Stimulated activated CD8-positive, alpha-beta memory T cell treated with anti-CD3 and anti-CD28 coated beads, Interleukin-12 subunit alpha, Interleukin-12 subunit beta, amount 100 ng/mL, for 24 hours (primary cell): ENCODE data around the gene TAMALIN.

ENCODE experiments used
- DNase-seq: peaks from one replicate; pipeline ENCODE4 v3.0.0-alpha.2; 2020; ENCODE audit errors: extremely low read depth

The TAMALIN gene

DNA sequence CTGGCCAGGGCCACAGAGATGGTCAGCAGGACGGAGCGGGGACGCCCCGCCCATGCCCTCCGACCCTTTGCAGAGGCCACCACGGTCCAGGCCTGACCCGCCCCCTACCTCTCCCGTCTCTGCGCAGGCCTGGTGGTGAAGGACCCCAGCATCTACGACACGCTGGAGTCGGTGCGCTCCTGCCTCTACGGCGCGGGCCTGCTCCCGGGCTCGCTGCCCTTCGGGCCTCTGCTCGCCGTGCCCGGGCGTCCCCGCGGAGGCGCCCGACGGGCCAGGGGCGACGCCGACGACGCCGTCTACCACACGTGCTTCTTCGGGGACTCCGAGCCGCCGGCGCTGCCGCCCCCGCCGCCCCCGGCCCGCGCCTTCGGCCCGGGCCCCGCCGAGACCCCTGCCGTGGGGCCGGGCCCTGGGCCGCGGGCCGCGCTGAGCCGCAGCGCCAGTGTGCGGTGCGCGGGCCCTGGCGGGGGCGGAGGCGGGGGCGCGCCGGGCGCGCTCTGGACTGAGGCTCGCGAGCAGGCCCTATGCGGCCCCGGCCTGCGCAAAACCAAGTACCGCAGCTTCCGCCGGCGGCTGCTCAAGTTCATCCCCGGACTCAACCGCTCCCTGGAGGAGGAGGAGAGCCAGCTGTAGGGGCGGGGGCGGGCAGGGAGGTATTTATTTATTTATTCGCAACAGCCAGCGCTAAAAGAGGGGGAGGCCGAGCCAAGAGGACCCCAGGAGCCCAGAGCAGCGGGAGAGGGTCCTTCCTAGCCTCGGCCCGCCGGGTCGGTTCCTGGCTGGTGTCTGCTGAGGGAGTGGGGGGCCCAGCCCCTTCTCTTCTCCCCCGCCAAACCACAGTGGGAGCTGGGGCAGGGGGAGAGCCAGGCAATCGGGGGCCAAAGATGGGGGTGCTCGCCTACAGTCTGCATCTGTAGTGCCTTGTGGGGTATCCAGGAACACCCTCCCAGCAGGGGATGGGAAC, 8.1 kb downstream of the TAMALIN start:
- DNase-seq: no peak

DNA sequence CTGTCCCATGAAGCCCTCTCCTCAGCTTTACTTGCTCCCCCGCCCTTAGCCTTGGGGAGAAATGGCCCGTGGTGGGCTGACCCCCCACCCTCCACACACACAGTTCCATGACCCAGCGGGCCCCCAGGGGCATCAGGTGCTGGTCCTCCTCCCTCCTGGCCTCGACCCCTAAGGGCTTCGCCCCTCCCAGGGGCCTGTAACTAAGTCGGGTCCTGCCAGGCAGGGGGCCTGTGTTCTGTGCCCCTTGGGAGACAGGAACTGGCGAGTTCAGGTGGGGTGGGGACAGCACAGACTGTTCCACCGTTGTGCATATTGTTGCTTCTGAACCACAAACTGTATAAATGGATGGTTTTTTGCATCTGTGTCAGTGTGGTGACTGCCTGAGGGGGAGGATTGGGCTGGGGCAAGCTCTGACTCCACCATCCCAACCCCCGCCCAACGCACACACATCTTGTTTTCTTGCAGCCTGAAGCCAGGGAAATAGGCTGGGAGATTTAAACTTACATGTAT, 8.8 kb downstream of the TAMALIN start:
- DNase-seq: no peak

DNA sequence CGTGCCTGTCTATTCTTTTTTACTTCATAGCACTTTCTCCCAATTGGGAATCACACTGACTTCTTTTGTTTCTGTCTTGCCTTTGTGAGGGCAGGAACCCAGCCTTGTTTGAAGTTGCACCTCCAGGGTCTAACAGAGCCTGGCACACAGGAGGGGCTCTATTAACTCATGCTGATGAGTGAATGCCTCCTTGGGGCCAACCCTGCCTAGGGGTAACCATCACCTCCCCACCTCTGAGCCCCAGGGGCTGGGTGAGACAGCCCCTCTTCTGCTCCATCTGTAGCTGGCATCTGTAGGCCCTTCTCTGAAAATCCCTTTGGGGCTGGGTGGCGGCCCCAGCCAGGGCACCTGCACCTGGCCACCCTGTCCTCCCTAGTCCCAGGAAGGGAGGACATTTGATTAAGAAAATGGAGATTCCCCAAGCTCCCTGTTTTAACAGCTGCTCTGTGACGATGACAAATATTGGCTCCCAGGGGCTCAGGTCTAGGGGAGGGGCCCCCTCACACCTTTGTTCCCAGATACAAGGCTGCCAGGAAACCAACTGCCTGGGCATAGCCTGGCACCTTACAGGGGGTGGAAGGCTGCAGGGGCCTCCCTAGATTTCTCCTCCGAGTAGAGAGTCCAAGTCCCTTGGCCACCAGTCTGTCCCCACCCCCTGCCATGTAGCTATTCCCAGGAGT, 11.8 kb downstream of the TAMALIN start:
- DNase-seq: no peak

DNA sequence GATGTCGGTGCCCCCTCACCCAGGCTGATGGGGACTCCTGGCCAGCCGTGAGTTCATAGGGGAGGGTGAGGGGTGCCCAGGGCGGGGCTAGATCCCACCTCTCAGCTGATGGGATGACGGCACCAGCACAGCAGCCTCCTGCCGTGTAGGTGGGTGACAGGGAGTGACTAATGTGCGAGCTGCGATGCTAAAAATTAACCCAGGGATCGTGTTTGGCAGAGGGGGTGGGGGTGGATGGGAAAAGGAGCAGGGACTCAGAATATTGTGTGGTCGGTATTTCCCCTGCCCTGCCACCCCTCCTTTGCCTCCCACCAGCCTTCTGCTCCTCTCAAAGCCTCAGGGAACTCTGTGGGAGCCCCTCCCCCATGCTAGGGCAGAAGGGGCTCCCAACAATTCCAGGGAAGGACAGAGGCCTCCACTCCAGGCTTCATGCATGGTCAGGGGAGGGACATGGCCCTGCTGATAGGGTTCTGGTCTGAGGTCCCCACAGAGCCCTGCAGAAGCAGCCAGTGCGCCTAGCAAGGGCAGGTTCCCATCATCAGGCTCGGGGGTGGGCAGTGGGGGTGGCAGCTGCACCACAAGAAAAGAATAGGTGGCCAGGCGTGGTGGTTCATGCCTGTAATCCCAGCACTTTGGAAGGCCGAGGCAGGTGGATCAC, 12.5 kb downstream of the TAMALIN start:
- DNase-seq: no peak

DNA sequence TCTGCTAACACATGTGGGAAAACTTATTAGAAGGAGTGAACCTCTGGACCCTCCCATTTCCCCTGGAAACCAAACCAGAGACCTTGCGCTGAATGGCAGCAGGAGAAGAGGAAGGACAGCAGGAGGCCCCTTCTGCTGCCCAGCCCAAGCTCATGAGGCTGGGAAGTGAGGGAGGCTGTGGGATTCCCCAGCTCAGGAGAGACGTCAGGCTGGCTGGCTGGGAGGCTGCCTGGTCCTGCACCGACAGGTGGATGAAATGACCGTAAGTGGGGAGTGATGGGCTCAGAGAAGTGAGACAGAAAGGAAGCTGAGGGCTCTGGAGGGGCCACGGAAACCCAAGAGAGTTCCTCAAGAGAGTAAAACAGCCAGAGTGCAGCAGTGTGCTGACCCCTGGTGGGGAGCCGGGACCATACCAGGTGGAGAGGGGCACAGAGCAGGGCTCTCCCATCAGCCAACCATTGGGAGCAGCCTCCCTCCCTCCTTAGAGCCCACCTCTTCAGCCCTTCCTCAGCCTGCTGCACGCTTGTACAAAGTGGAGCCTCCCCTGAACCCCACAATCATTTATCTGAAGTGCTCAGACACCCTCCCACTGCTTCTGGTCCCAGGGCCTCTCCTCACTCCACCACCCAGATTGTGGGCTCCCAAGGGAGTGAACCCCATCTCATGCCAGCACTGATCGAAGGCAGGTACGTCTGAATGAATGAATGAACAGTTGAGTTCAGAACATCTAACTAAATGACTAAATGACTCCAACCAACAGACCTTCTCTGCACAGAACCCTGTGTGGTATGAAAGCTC, 14.0 kb downstream of the TAMALIN start:
- no peak for DNase-seq

DNA sequence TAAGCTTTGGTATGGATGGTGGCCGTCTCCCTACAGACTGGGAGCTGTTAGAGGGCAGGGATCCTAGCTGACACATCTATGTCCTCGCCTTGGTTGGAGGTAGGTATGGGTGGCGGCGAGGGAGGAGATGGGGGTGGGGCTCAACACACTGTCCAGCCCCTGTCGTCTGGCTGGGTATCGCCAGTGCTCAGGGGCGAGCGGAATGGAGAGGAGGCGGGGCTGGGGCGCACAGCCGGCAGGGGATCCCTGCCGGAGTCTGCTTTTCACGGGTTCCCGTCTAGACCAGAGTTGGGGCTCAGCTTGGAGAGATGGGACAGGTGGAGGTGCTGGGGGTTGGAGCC, 16.1 kb downstream of the TAMALIN start:
- no peak for DNase-seq

DNA sequence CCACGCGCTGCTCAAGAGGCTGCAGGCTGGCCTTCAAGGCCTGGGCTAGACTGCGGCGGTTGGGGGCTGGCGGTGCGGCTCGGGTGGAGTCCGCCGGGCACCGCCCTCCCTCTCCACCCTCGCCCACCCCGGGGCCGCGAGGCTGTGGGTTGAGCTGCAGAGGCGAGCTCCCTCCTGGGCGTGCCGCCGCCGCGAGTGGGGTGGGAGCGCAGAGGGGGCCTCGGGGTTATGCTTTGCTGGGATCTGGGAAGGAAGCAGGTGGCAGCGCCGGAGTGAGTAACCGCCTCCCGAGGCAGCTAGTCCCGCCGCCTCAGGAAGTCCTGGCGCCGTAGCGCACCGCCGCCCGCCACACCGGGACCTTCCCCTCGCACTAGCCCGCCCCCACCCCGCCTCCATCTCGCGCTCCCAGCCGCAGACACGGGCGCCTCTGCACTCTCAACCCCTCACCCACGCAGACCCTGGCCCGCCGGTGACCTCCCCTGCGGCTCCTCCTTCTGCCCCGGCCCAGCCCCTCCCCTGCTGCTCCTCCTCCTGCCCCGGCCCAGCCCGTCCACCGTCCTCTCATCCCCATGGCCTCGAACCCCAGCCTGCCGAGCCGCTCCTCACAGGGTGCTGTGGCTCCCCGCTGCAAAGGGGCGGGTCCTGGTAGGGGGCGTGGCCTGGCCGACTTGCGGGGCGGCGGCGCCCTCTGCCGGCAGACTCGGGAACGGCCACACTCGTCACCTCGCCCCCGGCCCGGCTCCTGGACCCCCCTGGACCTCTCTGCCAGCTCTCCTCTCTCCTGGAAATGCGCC, 16.6 kb downstream of the TAMALIN start:
- peak; percentile 74 for DNase-seq

DNA sequence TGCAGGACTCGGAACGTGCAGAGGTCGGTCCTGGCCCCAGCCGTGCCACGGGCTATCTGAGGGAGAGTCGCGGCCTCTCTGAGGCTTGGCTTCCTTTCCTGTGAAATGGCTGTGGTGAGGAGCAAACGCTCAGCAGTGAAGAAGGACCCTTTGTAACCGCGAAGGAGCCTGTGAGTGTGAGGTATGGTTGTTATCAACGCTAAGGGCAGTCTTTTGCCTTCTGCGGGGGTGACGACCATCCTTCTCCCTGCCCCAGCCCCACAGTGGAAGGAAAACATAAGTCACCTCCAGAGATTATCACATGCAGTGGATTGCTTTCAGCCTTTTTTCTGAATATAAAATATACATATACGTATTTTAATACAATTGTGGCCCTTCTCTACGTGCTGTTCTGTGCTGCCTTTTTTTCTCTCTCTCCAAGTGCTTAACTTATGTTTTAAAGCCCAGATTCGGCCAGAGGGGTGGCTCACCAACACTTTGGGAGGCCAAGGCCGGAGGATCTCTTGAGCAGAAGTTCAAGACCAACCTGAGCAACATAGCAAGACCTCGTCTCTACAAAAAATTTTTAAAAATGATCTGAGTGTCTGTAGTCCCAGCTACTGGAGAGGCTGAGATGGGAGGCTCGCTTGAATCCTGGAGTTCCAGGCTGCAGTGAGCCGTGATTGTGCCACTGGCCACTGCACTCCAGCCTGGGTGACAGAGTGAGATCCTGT, 17.4 kb downstream of the TAMALIN start:
- no peak for DNase-seq

DNA sequence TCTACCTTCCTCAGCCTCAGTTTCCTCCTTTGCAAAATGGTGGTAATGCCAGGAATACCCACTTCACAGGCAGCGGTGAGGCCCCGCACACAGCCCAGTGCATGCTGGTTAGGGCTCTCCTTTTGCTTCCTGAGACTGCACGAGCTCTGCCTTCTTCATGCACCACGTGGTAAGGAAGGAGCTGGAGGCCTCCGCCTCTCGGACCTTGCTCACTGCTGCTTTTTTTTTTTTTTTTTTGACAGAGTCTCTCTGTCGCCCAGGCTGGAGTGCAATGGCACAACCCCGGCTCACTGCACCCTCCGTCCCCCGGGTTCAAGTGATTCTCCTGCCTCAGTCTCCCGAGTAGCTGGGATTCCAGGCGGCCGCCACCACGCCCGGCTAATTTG, 18.1 kb downstream of the TAMALIN start:
- DNase-seq: no peak

DNA sequence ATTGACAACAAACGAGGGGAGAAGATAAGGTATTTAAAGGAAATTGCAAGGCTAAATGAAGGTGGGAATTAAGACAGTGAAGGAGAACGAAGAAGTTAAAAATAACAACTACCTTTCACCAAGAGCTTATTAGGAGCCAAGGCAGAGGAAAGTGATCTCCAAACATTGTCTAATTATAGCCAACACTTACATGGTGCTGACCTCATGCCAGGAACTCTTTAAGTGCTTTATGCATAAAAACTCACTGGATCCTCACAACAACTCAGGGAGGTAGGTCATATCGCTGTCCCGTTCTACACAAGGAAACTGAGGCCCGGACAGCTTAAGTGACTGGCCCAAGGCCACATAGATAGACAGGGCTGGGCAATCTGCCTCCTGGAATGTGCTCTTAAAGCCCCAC, 19.5 kb downstream of the TAMALIN start:
- no peak for DNase-seq

DNA sequence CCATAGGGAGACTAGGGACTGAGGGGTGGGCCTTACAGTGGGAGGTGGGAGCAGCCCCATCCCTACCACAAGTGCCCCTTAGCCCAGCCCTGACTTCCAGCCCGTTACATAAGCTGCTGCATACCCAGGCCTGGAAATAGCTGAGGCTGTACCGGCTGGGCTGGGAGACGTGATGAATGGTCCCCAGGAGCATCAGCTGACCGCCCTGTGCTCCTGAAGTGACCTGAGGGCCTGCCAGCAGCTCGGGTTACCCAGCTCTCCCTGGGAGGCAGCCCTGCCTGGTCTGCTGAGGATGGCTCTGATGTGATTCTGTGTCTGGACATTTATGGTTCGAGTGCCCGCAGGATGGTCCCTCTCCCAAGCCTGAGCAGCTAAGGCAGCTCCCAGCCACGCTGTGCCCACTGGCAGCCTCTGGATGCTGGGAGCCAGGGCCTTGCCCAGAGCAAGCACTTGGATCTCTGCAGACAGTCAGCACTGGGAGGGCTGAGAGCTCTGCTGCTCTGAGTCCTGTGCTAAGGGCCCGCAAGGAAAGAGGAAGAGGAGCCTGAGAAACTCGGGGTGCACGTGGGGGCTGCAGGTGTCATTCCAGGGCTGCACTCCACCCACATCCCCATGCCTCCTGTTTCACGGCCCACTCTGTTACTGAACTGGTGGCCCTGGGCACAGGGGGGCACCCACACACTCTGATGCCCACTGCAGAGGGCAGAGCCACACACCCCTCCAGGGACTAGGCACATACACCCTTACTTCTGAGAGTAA, 20.5 kb downstream of the TAMALIN start:
- DNase-seq: no peak

DNA sequence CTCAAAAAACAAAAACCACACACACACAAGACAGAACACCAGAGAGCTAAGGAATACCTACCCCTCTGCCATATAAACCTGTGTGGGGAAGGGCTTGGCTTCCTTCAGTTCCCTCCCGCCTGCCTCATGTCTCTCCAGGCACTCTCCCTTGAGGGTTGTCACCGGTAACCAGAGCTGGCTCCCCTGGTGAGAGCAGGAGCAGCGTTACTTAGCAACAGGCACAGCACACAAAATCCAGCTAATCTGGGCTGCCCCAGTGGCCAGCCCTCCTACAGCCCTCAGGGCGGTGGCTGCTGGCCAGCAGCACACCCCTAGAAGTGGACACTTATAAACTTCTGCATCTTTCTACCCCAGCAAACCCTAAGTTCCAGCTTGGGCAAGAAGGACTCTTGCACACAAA, 22.9 kb downstream of the TAMALIN start:
- DNase-seq: no peak

DNA sequence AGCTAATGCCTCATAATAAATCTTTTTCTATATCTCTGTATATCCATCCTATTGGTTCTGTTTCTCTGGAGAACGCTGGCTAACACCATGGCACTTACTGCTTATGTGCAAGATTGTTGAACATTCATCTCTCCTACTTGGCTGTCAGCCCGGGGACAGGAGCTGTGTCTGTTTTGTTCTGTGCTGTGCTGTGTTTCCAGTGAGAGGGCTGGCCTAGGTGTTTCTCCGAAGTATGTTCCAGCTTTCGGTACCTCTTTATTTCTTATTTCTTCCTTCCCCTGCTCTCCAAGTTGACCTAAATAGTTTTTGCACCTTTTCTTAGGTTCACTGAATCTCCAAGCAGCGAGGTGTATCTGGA, 25.7 kb downstream of the TAMALIN start:
- DNase-seq: no peak

DNA sequence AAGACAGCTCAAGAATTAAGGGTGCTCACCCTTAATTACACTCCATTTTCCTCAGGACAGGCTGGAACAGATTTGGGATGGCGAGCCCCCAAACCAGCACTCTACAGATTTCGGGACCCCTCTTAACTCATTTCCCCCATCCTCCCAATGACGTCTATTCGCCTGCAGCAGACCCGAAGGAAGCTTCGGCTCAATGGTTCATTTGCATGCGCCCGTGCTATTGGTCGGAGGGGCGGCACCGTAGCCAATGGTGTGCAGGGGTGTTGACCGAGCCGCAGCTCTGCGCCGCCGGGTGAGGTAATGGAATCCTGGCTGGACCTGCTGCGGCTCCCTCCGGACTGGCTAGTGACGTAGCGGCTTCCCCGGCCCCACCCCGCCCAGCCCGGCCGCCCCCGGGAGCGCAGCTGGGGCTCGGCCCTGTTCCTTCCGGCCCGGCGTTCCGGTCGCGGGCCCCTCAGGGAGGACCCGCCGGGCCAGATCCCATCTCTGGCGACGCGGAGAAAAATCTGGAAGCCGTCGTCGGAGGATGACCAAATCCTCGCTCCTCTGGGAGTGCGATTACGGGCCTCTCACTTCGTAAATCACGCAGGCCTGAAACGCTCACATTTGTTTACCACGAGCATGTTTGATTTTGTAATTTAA, 26.2 kb downstream of the TAMALIN start:
- DNase-seq: peak; percentile 73

DNA sequence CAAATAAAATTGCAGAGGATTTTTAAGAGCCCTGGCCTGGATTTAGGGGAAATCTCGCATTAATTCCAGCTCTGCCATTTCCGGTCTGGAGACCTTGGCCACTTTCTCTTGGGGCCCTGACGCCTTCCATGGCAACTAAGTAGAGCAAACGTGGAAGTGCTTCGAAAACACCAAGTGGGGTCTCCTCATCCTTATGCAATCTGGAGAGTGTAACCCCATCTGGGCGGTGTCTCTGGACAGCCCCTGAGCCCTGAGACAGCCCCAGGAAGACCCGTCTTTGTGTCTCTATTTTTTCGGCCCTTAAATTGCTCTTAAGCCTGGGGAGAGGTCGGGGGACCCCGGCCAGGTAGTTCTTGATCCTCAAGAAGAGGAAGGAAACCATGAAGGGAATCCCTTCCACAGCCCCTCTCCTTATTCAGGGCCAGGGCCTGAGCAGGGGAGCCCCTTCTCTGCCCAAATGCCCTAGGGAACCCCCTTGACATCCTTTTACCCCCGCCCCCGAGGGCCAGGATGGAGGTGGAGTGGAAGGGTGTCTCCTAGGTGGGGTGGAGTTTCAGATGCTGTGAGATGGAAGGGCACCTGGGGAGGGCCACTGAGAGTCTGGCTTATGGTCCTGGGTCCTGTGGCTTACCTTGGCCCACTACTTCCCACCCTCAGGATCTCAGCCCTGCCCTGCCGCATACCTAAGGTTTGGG, 26.8 kb downstream of the TAMALIN start:
- no peak for DNase-seq

DNA sequence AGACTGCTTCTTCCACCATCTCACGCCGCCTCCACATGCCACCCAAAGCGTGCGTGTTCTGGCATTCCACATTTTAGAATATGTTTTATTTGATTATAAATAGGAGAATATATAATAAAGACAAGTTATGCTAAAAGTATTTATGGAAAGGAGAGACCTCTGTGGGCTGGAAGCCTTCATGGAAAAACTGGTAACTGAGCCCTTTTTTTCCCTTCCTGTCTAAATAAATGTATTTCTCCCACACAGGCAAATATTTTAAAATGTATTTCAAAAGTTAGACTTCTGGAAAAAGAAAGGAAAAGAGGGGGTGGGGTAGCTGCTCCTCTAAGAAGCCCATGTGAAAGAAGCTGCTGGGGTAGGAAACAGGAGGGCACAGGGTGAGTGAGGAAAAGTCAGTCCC, 28.4 kb downstream of the TAMALIN start:
- DNase-seq: no peak

DNA sequence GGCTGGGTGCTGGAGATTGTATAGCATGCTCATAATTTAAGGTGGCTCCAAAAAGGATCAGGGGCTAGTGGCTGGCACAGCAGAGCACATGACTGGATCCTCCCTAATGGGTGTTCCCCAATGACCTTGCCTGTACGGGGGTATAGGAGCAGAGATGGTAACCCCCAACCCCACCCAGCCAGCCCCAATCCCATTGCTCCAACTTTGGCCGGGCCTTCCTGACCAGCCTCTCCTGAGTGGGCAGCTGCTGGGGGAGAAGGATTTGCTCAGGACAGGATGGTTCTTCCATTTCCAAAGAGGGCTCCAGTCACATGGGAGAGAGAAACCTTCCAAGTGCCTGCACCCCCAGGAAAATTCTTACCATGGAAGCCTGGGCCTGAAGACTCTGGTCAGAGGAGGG, 29.2 kb downstream of the TAMALIN start:
- no peak for DNase-seq

DNA sequence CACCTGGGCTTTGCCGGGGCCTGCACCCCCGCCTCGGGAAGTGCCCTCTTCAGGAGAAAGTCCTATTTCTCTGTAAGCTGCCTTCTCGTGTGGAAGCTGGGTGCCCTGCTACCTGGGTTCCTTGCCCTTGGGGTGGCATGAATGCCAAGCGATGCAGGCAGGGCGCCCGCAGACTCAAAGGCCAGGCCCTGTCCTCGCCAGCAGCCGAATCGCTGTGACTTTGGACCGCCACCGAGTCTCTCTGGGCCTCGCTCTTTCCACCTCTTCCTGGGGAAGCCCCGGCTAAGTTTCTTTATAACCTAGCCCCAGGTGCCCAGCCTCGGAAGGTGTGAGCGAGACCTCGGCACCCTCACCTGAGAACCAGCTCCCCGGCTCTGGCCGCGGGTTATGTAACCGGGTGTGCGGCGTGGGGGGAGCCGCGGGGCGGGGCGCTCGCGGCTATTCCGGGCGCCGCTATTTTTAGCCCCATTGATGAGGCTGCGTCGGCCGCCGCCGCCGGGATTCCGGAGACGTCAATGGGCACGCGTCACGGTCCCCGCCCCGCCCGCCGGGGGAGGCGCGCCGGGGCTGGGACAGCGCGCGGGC, 29.9 kb downstream of the TAMALIN start:
- no peak for DNase-seq
